Measurements from ENCODE around the gene TAC4. TPM values are rescaled to one million over a fixed set of nuclear protein-coding genes. Genes with fewer than 3 reads are reported as not detected.

TAC4 gene, protein sequence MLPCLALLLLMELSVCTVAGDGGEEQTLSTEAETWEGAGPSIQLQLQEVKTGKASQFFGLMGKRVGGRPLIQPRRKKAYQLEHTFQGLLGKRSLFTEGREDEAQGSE
- polyA plus RNA-seq (2011; rRNA removed) (not detected in 2 replicates), polyA plus RNA-seq (2017; fragmentation: RNase III; extraction: RNeasy Plus Mini Kit Qiagen cat#74134 plus additional on column Dnase treatment) (not detected in 3 replicates), polyA minus RNA-seq (2011; rRNA and poly(A)+ RNA removed) (not detected in 2 replicates)
- polyA plus RNA-seq (2012; cell fraction: cytosol; rRNA removed): not detected in 2 replicates
- not detected in 2 replicates for polyA plus RNA-seq (2012; cell fraction: nucleus; rRNA removed)

- Histone ChIP-seq H3K4me2 (no peak within 1 kb of the TSS), H3K9me3 (no peaks in the 10 kb centered on the region), H3K27ac (no peak within 1 kb of the TSS), H3K4me1 (peaks cover 3% of the 10 kb centered on the region; the same call in 1 of the 3 replicates), H3K4me3 (no peak within 1 kb of the TSS)
- no peak for DNase-seq (ENCODE audit: low read depth in 1 of 2, low spot score in 1 of 2)
- CTCF ChIA-PET: interaction anchor here (1.1 to 34.2 kb wide), 6 partner anchors 10 to 280 kb away, joined by 3 to 1602 read pairs (median 7); partner anchors contain the start of genes DLX3 and DLX4
- no peak for FAIRE-seq
- no peak for ATAC-seq
- TF ChIP-seq CEBPB (IDR thresholded peaks at IDR 0.05): no peak
- no peak for TF ChIP-seq CTCF (IDR thresholded peaks at IDR 0.05)
- TF ChIP-seq GATA3 (IDR thresholded peaks at IDR 0.05; ENCODE audit: borderline replicate concordance): no peak
- TF ChIP-seq EHMT2 (IDR thresholded peaks at IDR 0.05; ENCODE audit: low read depth): no peak
- no peak for TF ChIP-seq ZC3H11A (IDR thresholded peaks at IDR 0.05)
- no peak for TF ChIP-seq HOXB13 (CRISPR knock-in tag; IDR thresholded peaks at IDR 0.05; ENCODE audit: low read depth)
- TF ChIP-seq, protein P1, sequence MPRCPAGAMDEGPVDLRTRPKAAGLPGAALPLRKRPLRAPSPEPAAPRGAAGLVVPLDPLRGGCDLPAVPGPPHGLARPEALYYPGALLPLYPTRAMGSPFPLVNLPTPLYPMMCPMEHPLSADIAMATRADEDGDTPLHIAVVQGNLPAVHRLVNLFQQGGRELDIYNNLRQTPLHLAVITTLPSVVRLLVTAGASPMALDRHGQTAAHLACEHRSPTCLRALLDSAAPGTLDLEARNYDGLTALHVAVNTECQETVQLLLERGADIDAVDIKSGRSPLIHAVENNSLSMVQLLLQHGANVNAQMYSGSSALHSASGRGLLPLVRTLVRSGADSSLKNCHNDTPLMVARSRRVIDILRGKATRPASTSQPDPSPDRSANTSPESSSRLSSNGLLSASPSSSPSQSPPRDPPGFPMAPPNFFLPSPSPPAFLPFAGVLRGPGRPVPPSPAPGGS (IDR thresholded peaks at IDR 0.05): no peak
- TF ChIP-seq RNF2 (IDR thresholded peaks at IDR 0.05; ENCODE audit: borderline replicate concordance, low read depth): no peak
- TF ChIP-seq NR3C1 (IDR thresholded peaks at IDR 0.05): no peak
- POLR2A ChIA-PET: no interaction called here
Measured at GRCh38 chr17:49848019-49848473, at the start of gene TAC4. TAC4 (minus strand) TSS chr17:49848069; CDS start chr17:49848017, 52 bp downstream.

- FAIRE-seq (no peak), ATAC-seq (no peak), DNase-seq (ENCODE audit: low read depth in 1 of 2, low spot score in 1 of 2) (no peak)
- 58% methylated on average over 5 of the region's 5 CpGs for WGBS (ENCODE audit: missing lambda C conversion rate)
- TF ChIP-seq JUN (IDR thresholded peaks at IDR 0.05) (no peak), USF2 (IDR thresholded peaks at IDR 0.05) (no peak), PHF8 (IDR thresholded peaks at IDR 0.05; ENCODE audit: borderline replicate concordance, low read depth) (no peak), EP300 (IDR thresholded peaks at IDR 0.05) (no peak), CTCF (IDR thresholded peaks at IDR 0.05) (no peak), MAFK (IDR thresholded peaks at IDR 0.05; ENCODE audit: partially characterized antibody) (no peak), ZNF302 (CRISPR knock-in tag; IDR thresholded peaks at IDR 0.05) (no peak), CBX8 (IDR thresholded peaks at IDR 0.05) (no peak), ZSCAN20 (CRISPR knock-in tag; IDR thresholded peaks at IDR 0.05) (no peak), HOXB5 (CRISPR knock-in tag; IDR thresholded peaks at IDR 0.05) (no peak)
- TF ChIP-seq, protein P2, sequence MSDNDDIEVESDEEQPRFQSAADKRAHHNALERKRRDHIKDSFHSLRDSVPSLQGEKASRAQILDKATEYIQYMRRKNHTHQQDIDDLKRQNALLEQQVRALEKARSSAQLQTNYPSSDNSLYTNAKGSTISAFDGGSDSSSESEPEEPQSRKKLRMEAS (IDR thresholded peaks at IDR 0.05): no peak
- TF ChIP-seq, protein P1 (IDR thresholded peaks at IDR 0.05): no peak
- TF ChIP-seq, protein P3, sequence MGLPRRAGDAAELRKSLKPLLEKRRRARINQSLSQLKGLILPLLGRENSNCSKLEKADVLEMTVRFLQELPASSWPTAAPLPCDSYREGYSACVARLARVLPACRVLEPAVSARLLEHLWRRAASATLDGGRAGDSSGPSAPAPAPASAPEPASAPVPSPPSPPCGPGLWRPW (IDR thresholded peaks at IDR 0.05): no peak
- no peaks in the 10 kb centered on the region for H3K9me3 ChIP-seq
- no peak overlapping the region for H3K4me2 ChIP-seq
- CTCF ChIA-PET: interaction anchor here (0.6 to 62.1 kb wide), 3 partner anchors 17 to 69 kb away, joined by 3 to 2613 read pairs (median 3); partner anchors contain the start of genes DLX3 and DLX4
- no peak overlapping the region for H3K27ac ChIP-seq
- peaks cover 3% of the 10 kb centered on the region; the same call in 2 of the 3 replicates for H3K4me1 ChIP-seq
- no peak overlapping the region for H3K4me3 ChIP-seq
- POLR2A ChIA-PET: no interaction called here
Measured at GRCh38 chr17:49896860-49897259, 49.0 kb upstream of the TAC4 start.
